Thymus (tissue), 14 donors: ENCODE results near the gene FNBP1L. TPM values are rescaled to one million over a fixed set of nuclear protein-coding genes. Genes with fewer than 3 reads are reported as not detected.

Experiments used
- DNase-seq, 9 donors: peaks; one replicate each; pipeline ENCODE4 v3.0.0-alpha.2; 2013; ENCODE audit warnings: low spot score in 9 of 9, low read depth in 6 of 9, missing footprints in 1 of 9
- H3K27ac ChIP-seq, 2 donors: one replicate each; pipeline ENCODE4 v1.5.1; 2013; ENCODE audit warnings: control low read depth in 1 of 2, low read depth in 1 of 2, low read length in 1 of 2, mild to moderate bottlenecking in 1 of 2, moderate library complexity in 1 of 2
- H3K27me3 ChIP-seq, 2 donors: one replicate each; pipeline ENCODE4 v1.5.1; 2013; ENCODE audit warnings: low read length in 1 of 2; ENCODE audit not compliant: control insufficient read depth in 2 of 2, insufficient read depth in 1 of 2
- H3K36me3 ChIP-seq, 2 donors: one replicate each; pipeline ENCODE4 v1.5.1; 2013; ENCODE audit warnings: low read length in 1 of 2, mild to moderate bottlenecking in 1 of 2, moderate library complexity in 1 of 2; ENCODE audit not compliant: control insufficient read depth in 2 of 2, insufficient read depth in 2 of 2
- H3K4me1 ChIP-seq, 2 donors: one replicate each; pipeline ENCODE4 v1.5.1; 2013; ENCODE audit warnings: low read length in 2 of 2; ENCODE audit not compliant: control insufficient read depth in 2 of 2, insufficient read depth in 2 of 2
- H3K4me3 ChIP-seq, 2 donors: one replicate each; pipeline ENCODE4 v1.5.1; 2013; ENCODE audit warnings: low read length in 2 of 2, control low read depth in 1 of 2, mild to moderate bottlenecking in 1 of 2
- H3K9me3 ChIP-seq, 2 donors: one replicate each; pipeline ENCODE4 v1.5.1; 2013; ENCODE audit warnings: low read length in 1 of 2, mild to moderate bottlenecking in 1 of 2; ENCODE audit not compliant: control insufficient read depth in 2 of 2, insufficient read depth in 1 of 2
- WGBS: extraction: QIAGEN DNeasy Blood & Tissue Kit; methylation state at CpG from one replicate; pipeline ENCODE4 v1.1.7; 2013; 5-methylcytosine and 5-hydroxymethylcytosine counted together
- long read RNA-seq, 10 donors: transcript quantifications; one replicate each; lab custom pipeline, GENCODE V29; 2026
- polyA plus RNA-seq: library from polyadenylated mRNA; stranded (reverse); fragments of 200-250 nt; gene quantifications from one replicate; pipeline ENCODE4 v1.2.3, GENCODE V29; 2013
- total RNA-seq: library from RNA; stranded (reverse); fragments of 120-200 nt; gene quantifications from one replicate; pipeline ENCODE4 v1.2.4, GENCODE V29; 2013
- donor health status: healthy.

Gene FNBP1L
- 8.9 TPM for total RNA-seq
- polyA plus RNA-seq = 13.1 TPM
- long read RNA-seq, donor 1 = 0 reads
- long read RNA-seq, donor 2, full-length matches to known transcripts = 8 of 8 reads
- long read RNA-seq, donor 2, partial matches to known transcripts = 0 of 8 reads
- long read RNA-seq, donor 2, other reads (novel, unspliced or antisense) = 0 of 8 reads
- long read RNA-seq, donor 3, full-length matches to known transcripts = 2 of 7 reads
- long read RNA-seq, donor 3, partial matches to known transcripts = 5 of 7 reads
- long read RNA-seq, donor 3, other reads (novel, unspliced or antisense) = 0 of 7 reads
- long read RNA-seq, donor 4, full-length matches to known transcripts = 3 of 3 reads
- long read RNA-seq, donor 4, partial matches to known transcripts = 0 of 3 reads
- long read RNA-seq, donor 4, other reads (novel, unspliced or antisense) = 0 of 3 reads
- long read RNA-seq, donor 5, full-length matches to known transcripts = 7 of 17 reads
- long read RNA-seq, donor 5, partial matches to known transcripts = 10 of 17 reads
- long read RNA-seq, donor 5, other reads (novel, unspliced or antisense) = 0 of 17 reads
- long read RNA-seq, donor 6 = 0 reads
- long read RNA-seq, donor 7 = 0 reads
- long read RNA-seq, donor 8, partial matches to known transcripts = 0 of 1 reads
- long read RNA-seq, donor 8, other reads (novel, unspliced or antisense) = 0 of 1 reads
- long read RNA-seq, donor 9, partial matches to known transcripts = 0 of 3 reads
- long read RNA-seq, donor 9, other reads (novel, unspliced or antisense) = 0 of 3 reads
- long read RNA-seq, donor 10, full-length matches to known transcripts = 3 of 3 reads
- long read RNA-seq, donor 10, partial matches to known transcripts = 0 of 3 reads
- long read RNA-seq, donor 10, other reads (novel, unspliced or antisense) = 0 of 3 reads

DNA sequence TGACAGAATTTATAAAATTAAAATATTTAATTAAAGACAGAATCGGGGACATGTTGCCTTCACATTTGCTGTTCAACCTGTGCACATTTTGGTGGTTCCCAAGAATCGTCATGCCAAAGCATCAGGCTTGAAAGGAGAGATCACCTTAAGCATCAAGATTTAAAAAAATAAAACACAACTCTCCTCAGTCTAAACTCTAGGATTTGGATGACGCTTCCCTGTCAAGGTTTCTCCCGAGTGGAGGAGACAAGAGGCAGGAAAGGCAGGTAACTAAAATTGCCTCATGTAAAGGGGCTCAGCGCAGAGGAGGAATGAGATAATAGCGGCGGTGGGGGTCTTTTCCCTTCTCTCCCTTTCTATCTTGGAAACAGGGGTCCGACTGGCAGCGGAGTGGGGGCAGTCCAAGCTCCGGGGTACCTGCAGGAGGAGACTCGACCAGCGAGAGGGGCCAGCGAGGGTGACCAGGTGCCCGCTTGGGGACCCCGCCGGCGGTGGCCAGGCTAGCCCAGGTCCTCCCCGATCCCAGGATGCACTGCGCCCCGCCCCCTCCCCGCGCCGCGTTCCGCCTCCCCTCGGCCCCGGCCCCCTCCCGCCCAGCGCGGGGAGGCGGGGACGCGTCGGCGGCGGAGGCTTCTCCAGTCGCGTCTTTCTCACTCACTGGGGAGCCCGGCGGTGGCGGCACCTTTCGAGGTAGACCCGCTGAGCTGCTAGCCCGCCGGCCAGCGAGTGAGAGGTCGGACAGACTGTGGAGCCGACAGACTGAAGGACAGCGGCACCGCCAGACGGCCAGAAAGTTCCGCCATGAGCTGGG lies at the start of gene FNBP1L:
Gene FNBP1L (plus strand): TSS at position 638 of the 811 bp plus-strand sequence. CDS start 164 bp downstream, at position 802.
- Histone ChIP-seq H3K27ac (peak within 1 kb of the TSS; percentile 60 to 74), H3K27me3 (peaks cover 9 to 35% of the 10 kb centered on the region in 2 donors), H3K4me3 (peak within 1 kb of the TSS; percentile 68 to 76), H3K36me3 (no peaks in the 10 kb centered on the region), H3K9me3 (peaks cover 0 to 3% of the 10 kb centered on the region in 2 donors), H3K4me1 (peaks cover 9 to 12% of the 10 kb centered on the region in 2 donors)
- under 1% methylated on average over 52 of the region's 52 CpGs for WGBS
- DNase-seq = peak in 8 of 9 donors; percentile 30 to 85 (median 64)

DNA sequence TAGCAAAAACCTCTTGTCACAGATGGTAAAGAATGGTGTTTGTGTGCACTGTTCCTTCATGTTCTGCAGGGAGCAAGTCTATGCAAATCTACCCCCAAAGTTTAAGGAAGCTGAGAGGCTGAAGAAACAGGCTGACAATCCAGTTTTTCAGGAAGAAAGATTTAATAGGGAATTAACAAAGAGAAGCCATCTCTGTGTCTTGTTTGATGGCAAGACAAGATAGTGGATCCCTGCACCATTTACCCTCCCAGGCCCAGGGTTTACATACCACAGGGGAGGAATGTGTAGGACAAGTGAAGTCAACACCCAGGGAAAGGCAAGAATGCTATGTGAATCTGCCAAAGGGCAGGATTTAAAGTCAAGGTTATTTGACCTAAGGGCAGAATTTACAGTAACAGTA lies 48.1 kb upstream of the FNBP1L start:
- Histone ChIP-seq H3K4me1 (no peaks in the 10 kb centered on the region), H3K27me3 (no peaks in the 10 kb centered on the region), H3K4me3 (no peak overlapping the region), H3K9me3 (no peaks in the 10 kb centered on the region), H3K27ac (no peak overlapping the region), H3K36me3 (no peaks in the 10 kb centered on the region)
- no peak for DNase-seq

DNA sequence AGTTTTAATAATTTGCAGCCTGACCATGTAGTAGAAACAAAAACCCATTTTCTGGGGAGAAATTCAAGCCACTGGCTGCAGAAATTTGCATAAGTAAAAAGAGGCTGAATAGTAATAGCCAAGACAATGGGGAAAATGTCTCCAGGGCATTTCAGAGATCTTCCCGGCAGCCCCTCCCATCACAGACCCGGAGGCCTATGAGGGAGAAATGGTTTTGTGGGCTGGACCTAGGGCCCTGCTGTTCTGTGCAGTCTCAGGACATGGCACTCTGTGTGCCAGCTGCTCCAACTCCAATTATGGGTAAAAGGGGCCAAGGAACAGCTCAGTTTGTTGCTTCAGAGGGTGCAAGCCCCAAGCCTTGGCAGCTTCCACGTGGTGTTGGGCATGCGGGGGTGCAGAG lies 39.7 kb upstream of the FNBP1L start:
- DNase-seq = no peak
- Histone ChIP-seq H3K4me1 (no peaks in the 10 kb centered on the region), H3K36me3 (no peaks in the 10 kb centered on the region), H3K9me3 (peaks cover 0 to 8% of the 10 kb centered on the region in 2 donors), H3K27ac (no peak overlapping the region), H3K4me3 (no peak overlapping the region), H3K27me3 (no peaks in the 10 kb centered on the region)
- WGBS = 97% methylated on average over 4 of the region's 4 CpGs

DNA sequence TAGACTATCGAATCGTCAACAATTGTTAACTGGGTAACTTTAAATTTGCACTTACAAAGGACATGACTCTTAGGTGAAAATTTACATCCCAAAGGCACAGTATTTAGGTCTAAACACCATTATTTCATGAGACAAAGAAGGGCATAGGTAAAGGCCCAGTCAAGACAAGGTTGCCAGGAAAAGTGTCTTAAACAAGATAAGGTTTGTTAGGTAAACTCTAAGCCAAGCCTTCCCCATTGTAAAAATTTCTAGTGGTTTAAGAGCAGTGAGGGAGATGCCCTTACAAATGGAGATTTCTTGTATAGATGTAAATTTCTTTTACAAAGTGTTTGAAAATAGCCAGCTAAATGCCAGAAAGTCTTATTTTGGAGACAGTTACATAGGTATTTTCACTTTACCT lies 36.9 kb upstream of the FNBP1L start:
- H3K27ac ChIP-seq = no peak overlapping the region
- 94% methylated on average over 2 of the region's 2 CpGs for WGBS

DNA sequence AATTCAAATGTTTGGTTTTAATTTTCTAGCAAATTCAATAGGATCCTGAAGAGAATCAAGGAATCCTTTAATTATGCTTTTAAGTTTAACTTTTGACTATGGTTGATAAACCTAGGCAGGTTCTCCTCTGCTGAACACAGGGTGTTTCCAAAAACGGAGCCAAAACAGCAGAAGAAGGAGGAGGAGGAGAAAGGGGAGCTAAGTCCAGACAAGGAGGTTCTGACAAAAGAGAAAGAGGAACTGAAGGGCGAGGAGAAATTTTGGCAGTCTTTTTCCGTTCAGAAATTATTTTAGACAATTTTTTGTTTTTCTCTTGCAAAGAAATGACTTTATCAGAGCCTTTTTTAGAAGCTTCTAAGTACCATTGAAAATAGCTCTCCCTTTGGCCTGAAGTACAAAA lies 33.2 kb upstream of the FNBP1L start:
- Histone ChIP-seq H3K27ac (no peak overlapping the region), H3K4me3 (no peak overlapping the region), H3K9me3 (no peaks in the 10 kb centered on the region), H3K27me3 (no peaks in the 10 kb centered on the region), H3K4me1 (no peaks in the 10 kb centered on the region), H3K36me3 (no peaks in the 10 kb centered on the region)
- DNase-seq = no peak
- WGBS = 21% methylated on average over 3 of the region's 3 CpGs

More for the DNA sequence above, 36.9 kb upstream of the FNBP1L start:
- Histone ChIP-seq H3K27me3 (no peaks in the 10 kb centered on the region), H3K36me3 (no peaks in the 10 kb centered on the region), H3K4me1 (no peaks in the 10 kb centered on the region), H3K9me3 (peaks cover 0 to 8% of the 10 kb centered on the region in 2 donors), H3K4me3 (no peak overlapping the region)
- no peak for DNase-seq

DNA sequence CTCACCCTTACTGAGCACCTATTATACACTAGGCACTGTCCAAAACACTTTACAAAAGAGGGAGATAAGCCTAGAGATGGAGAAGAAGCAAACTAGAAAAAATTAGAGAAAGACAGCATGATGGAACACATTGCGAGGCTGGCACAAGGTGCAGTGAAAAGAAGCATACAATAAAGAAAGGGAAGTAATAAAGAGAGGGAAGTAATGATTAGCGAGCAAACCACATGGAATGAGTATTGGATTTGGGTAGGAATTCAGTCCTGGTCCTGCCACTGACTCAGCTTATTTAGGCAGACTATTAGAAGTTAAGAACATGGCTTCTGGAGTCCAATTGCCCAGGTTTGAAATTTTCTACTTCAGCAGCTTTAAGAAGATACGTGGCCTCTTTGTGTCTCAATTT lies 32.6 kb upstream of the FNBP1L start:
- Histone ChIP-seq H3K27ac (no peak overlapping the region), H3K4me3 (no peak overlapping the region), H3K4me1 (no peaks in the 10 kb centered on the region), H3K36me3 (no peaks in the 10 kb centered on the region), H3K9me3 (no peaks in the 10 kb centered on the region), H3K27me3 (no peaks in the 10 kb centered on the region)
- 92% methylated on average over 3 of the region's 3 CpGs for WGBS
- no peak for DNase-seq

DNA sequence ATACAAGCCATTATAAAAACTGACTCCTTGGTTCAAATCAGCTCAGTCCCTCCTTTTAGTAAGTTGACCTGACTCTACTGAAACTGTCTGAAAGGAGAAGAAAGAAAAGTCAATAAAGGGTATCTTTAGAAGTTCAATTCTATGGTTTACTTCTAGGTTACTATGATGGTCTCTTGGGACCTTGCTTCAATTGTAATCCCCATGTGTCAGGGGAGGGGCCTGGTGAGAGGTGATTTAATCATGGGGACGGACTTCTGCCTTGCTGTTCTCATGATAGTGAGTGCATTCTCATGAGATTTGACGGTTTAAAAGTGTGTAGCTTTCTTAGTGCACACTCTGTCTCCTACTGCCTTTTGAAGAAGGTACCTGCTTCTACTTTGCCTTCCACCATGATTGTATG lies 31.7 kb upstream of the FNBP1L start:
- H3K4me1 ChIP-seq = no peaks in the 10 kb centered on the region
- no peaks in the 10 kb centered on the region for H3K27me3 ChIP-seq
- no peak overlapping the region for H3K27ac ChIP-seq
- no peak for DNase-seq
- no peaks in the 10 kb centered on the region for H3K9me3 ChIP-seq
- H3K4me3 ChIP-seq = no peak overlapping the region
- WGBS = 98% methylated on average over 2 of the region's 2 CpGs
- no peaks in the 10 kb centered on the region for H3K36me3 ChIP-seq

DNA sequence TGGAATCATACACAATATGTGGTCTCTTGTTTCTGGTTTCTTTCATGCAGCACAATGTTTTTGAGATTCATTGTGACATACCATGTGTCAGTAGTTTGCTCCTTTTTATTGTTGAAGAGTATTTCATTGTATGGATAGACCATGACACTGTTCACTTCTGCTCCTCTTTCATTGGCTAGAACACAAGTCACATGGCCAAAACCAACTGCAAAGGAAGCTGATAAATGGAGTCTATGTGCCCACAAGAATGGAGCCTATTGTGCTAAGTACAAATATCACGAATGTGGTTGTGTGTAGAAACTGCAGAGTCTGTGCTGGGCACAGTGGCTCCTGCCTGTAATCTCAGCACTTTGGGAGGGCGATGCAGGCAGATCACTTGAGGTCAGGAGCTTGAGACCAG lies 28.6 kb upstream of the FNBP1L start:
- Histone ChIP-seq H3K9me3 (no peaks in the 10 kb centered on the region), H3K4me1 (no peaks in the 10 kb centered on the region), H3K36me3 (no peaks in the 10 kb centered on the region), H3K27ac (no peak overlapping the region), H3K4me3 (no peak overlapping the region), H3K27me3 (no peaks in the 10 kb centered on the region)
- no peak for DNase-seq
- WGBS = 92% methylated on average over 2 of the region's 2 CpGs
